ENCODE results near the gene KLRB1. TPM values are rescaled to one million over a fixed set of nuclear protein-coding genes. Genes with fewer than 3 reads are reported as not detected.
"Not testable (repeated sequence)": the region's sequence is repeated elsewhere in the genome, so short reads cannot be mapped to it uniquely, and the experiment has no call there.

KLRB1 gene
- total and polyA plus RNA-seq, 9 donors, result 0.23 to 0.95 (median 0.49) TPM

DNA sequence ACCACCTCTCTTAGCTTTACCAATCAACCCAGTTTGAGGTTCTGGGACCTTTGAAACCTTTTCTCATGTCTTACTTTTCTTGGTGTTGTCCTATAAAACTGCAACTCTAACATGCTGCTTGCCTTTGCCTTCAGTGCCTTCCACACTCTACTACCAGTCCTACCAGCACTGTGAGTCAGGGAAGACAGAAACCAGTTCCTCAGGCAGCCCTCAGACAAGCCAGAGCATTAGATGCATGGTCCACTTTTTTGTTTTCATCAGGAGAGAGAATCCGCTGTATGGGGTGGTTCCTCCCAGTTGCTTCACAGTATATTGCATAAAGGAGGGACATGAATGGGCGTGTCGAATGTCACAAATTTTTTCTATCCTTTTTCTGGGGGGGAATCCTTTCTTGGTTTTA, 17.3 kb upstream of the KLRB1 start:
- no CpG with 5 or more reads among the region's 3 CpGs for WGBS (ENCODE audit: insufficient coverage)

DNA sequence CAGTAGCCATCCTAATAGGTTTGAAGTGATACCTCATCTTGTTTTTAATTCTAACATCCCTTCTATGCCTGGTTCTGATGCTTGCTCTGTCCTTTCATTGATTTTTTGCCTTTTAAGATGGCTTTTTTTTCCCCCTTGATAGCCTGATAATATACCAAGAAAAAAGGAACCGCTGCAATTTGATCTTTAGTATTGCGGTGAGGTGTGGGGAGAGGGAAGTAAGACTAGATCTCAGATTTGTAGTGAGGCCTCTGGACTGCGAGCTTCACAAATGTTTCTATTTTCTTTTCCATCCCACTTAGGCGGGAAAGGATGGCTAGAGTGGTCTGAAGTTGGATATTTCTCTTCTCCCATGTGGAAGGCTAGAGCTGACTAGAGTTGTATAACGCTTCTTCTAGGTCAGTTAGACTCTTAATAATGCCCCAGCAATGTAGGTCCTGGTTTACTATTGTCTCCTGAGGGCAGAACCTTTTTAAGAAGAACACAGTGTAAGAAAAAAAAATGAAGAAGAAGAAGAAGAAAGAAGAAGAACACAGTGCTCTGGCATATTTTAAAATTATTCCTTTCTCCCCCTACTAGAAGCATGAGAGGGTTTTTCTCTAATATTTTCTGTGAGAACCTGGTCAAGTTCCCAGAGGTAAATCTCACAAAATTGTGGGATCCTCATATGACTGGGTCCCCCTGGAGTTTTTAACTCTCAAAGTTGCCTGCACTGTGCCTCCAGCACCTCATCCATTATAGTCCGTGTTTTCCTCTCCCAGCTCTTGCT, 11.9 kb upstream of the KLRB1 start:
- Histone ChIP-seq H3K9me3 (replicated peaks; ENCODE audit: control insufficient read depth, low read depth, low read length) (no peaks in the 10 kb centered on the region), H3K27ac (ENCODE audit: low read length) (no peak overlapping the region), H3K4me1 (ENCODE audit: control insufficient read depth, insufficient read depth, low read length) (no peaks in the 10 kb centered on the region), H3K4me3 (ENCODE audit: low read length) (no peak overlapping the region), H3K36me3 (ENCODE audit: control insufficient read depth, insufficient read depth, low read length) (no peaks in the 10 kb centered on the region), H3K27me3 (ENCODE audit: control insufficient read depth, insufficient read depth, low read length) (no peaks in the 10 kb centered on the region)
- DNase-seq, result no peak
- WGBS (ENCODE audit: insufficient coverage), result no CpG with 5 or more reads among the region's 6 CpGs

More for the DNA sequence above, 17.3 kb upstream of the KLRB1 start:
- DNase-seq, result no peak
- no peaks in the 10 kb centered on the region for H3K27me3 ChIP-seq (ENCODE audit: control insufficient read depth, insufficient read depth, low read length)
- H3K9me3 ChIP-seq (replicated peaks; ENCODE audit: control insufficient read depth, low read depth, low read length), result no peaks in the 10 kb centered on the region
- no peaks in the 10 kb centered on the region for H3K4me1 ChIP-seq (ENCODE audit: control insufficient read depth, insufficient read depth, low read length)
- no peak overlapping the region for H3K4me3 ChIP-seq (ENCODE audit: low read length)
- no peaks in the 10 kb centered on the region for H3K36me3 ChIP-seq (ENCODE audit: control insufficient read depth, insufficient read depth, low read length)
- H3K27ac ChIP-seq (ENCODE audit: low read length), result no peak overlapping the region

DNA sequence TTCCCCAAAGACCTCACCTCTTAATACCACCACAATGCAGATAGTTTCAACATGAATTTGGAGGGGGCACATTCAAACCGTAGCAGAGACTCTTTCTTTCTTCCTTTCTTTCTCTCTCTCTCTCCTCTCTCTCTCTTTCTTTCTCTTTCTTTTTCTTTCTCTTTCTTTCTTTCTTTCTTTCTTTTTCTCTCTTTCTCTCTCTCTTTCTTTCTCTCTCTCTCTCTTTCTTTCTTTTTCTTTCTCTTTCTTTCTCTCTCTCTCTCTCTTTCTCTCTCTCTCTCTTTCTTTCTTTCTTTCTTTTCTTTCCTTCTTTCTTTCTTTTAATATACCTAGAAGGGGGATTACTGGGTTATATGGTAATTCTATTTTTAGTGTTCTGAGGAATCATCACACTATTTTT, 11.2 kb upstream of the KLRB1 start:
- not testable (repeated sequence) for H3K36me3 ChIP-seq (ENCODE audit: control insufficient read depth, insufficient read depth, low read length); H3K27ac ChIP-seq (ENCODE audit: low read length); H3K4me1 ChIP-seq (ENCODE audit: control insufficient read depth, insufficient read depth, low read length); DNase-seq; H3K27me3 ChIP-seq (ENCODE audit: control insufficient read depth, insufficient read depth, low read length); H3K9me3 ChIP-seq (replicated peaks; ENCODE audit: control insufficient read depth, low read depth, low read length); H3K4me3 ChIP-seq (ENCODE audit: low read length)
- WGBS (ENCODE audit: insufficient coverage), result 100% methylated on average over 1 of the region's 1 CpG

DNA sequence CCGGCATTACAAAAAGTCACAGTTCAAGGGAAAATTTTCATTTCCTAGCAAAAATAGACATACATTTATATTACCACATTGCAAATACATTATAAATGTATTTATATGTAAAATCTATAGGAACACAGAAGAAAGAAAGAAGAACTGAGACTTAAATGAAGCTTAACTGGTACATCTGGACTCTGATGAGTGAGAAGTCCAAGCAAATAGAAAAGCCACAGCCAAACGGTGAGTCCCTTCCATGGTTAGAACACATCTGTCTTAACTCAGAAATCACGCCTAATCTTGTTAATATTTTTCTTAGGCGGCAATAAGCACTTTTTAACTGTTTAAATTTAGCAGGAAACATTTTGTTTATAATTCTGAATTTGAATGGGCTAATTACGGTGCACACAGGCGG, 9.4 kb upstream of the KLRB1 start:
- no peak overlapping the region for H3K27ac ChIP-seq (ENCODE audit: low read length)
- no peaks in the 10 kb centered on the region for H3K27me3 ChIP-seq (ENCODE audit: control insufficient read depth, insufficient read depth, low read length)

DNA sequence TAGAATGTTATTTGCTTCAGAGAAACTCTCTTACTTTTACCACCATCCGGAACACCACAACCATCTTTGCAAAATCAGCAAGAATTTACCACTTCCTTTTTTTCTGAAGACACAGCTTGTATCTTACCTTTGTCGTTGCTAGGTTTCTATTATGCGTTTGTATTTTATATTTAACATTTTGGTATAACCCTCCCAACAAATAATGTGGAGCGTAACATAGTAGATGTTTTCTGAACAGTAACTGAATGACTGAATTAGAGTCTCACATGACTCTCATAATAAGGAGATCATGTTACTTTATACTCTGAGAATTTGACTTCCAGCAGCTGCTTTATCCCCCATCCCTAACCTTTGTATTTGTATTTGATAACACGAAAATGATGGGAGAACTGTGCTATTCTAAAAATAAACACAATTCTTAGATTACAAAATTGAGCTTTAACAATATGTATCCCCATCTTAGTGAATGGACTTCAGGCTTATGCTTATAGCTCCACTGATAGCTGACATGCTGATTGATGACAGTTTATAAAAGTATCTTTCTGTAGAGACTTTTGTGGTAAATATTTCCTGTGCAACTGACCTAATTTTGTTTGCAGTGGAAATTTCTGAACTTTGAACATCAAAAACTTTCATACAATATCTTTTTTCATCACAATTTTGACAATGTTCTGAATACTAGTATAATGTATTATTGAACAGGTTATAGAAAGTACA, 7.9 kb upstream of the KLRB1 start:
- H3K9me3 ChIP-seq (replicated peaks; ENCODE audit: control insufficient read depth, low read depth, low read length), result no peaks in the 10 kb centered on the region
- no peaks in the 10 kb centered on the region for H3K27me3 ChIP-seq (ENCODE audit: control insufficient read depth, insufficient read depth, low read length)
- DNase-seq, result peak; percentile 15
- H3K4me3 ChIP-seq (ENCODE audit: low read length), result no peak overlapping the region
- H3K4me1 ChIP-seq (ENCODE audit: control insufficient read depth, insufficient read depth, low read length), result no peaks in the 10 kb centered on the region
- WGBS (ENCODE audit: insufficient coverage), result no CpG with 5 or more reads among the region's 5 CpGs
- no peak overlapping the region for H3K27ac ChIP-seq (ENCODE audit: low read length)
- H3K36me3 ChIP-seq (ENCODE audit: control insufficient read depth, insufficient read depth, low read length), result no peaks in the 10 kb centered on the region

More for the DNA sequence above, 9.4 kb upstream of the KLRB1 start:
- H3K4me1 ChIP-seq (ENCODE audit: control insufficient read depth, insufficient read depth, low read length), result no peaks in the 10 kb centered on the region
- no CpG with 5 or more reads among the region's 6 CpGs for WGBS (ENCODE audit: insufficient coverage)
- no peak for DNase-seq
- H3K9me3 ChIP-seq (replicated peaks; ENCODE audit: control insufficient read depth, low read depth, low read length), result no peaks in the 10 kb centered on the region
- no peaks in the 10 kb centered on the region for H3K36me3 ChIP-seq (ENCODE audit: control insufficient read depth, insufficient read depth, low read length)
- no peak overlapping the region for H3K4me3 ChIP-seq (ENCODE audit: low read length)

DNA sequence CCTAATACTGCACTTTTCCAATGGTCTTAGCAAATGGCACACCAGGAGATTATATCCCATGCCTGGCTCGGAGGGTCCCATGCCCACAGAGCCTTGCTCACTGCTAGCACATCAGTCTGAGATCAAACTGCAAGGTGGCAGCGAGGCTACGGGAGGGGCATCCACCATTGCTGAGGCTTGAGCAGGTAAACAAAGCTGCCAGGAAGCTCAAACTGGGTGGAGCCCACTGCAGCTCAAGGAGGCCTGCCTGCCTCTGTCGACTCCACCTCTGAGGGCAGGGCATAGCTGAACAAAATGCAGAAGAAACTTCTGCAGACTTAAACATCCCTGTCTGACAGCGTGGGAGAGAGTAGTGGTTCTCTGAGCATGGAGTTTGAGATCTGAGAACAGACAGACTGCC, 2.9 kb upstream of the KLRB1 start:
- DNase-seq; H3K36me3 ChIP-seq (ENCODE audit: control insufficient read depth, insufficient read depth, low read length); H3K9me3 ChIP-seq (replicated peaks; ENCODE audit: control insufficient read depth, low read depth, low read length); H3K4me1 ChIP-seq (ENCODE audit: control insufficient read depth, insufficient read depth, low read length); H3K27me3 ChIP-seq (ENCODE audit: control insufficient read depth, insufficient read depth, low read length); H3K27ac ChIP-seq (ENCODE audit: low read length); H3K4me3 ChIP-seq (ENCODE audit: low read length): not testable (repeated sequence)
- 90% methylated on average over 4 of the region's 5 CpGs for WGBS (ENCODE audit: insufficient coverage)

DNA sequence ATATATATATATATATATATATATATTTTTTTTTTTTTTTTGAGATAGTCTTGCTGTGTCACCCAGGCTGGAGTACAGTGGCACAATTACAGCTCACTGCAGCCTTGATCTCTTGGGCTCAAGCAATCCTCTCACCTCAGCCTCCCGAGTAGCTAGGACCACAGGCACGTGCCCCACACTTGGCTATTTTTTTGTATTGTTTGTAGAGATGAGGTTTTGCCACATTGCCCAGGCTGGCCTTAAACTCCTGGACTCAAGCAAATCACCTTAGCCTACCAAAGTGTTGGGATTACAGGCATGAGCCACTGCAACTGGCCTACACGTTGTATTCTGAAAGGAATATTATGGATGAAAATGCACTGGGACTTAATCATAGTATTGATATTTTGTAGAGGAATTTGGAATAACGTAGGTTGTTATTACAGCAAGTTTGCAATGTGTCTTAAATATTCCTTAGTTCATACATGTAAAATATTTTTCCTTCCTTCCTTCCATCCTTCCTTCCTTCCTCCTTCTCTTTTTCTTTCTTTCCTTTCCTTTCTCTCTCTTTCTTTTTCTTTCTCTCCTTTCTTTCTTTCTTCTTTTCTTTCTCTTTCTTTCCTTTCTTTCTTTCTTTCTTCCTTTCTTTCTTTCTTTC, 862 bp downstream of the KLRB1 start:
- no peaks in the 10 kb centered on the region for H3K9me3 ChIP-seq (replicated peaks; ENCODE audit: control insufficient read depth, low read depth, low read length)
- H3K36me3 ChIP-seq (ENCODE audit: control insufficient read depth, insufficient read depth, low read length), result no peaks in the 10 kb centered on the region
- no peak overlapping the region for H3K27ac ChIP-seq (ENCODE audit: low read length)
- no CpG with 5 or more reads among the region's 4 CpGs for WGBS (ENCODE audit: insufficient coverage)
- no peaks in the 10 kb centered on the region for H3K27me3 ChIP-seq (ENCODE audit: control insufficient read depth, insufficient read depth, low read length)
- no peak overlapping the region for H3K4me3 ChIP-seq (ENCODE audit: low read length)
- no peaks in the 10 kb centered on the region for H3K4me1 ChIP-seq (ENCODE audit: control insufficient read depth, insufficient read depth, low read length)
- DNase-seq, result no peak

DNA sequence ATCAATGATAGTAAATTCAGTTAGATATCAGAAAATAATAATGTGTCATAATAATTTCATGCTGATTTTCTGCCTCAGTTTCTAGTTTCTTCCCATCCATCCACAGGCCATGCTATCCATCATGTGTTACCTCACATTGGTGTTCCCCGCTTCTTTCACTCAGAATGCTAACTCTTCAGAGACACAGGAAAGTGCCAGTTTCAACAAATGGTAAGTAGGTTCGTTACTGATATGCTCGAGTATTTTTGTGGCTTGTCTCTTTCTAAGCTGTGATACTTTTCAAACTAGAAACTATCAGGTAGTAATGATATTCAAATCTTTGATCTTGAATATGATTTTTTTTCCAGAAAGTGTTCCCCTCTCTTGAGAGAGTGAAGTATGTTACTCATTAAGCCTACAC, 1.5 kb downstream of the KLRB1 start:
- no CpG with 5 or more reads among the region's 3 CpGs for WGBS (ENCODE audit: insufficient coverage)
- no peak overlapping the region for H3K27ac ChIP-seq (ENCODE audit: low read length)

DNA sequence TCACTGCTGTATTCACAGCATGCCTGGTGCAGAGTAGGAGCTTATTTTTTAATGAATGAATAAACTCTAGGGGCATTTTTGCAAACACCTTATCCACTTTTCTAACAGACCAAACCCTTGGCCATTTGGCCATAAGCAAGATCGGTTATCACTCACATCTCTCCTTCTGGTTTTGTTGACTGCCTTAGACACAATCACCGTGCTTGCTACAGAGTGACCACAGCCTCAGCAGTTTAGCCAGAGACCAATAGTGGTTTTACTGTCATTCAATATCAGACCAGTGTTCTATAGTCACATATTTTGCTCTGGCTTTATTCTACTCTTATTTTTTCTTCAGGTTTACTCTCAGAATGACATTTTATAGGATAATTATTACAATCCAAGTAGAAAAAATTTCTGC, 2.2 kb downstream of the KLRB1 start:
- no peak overlapping the region for H3K27ac ChIP-seq (ENCODE audit: low read length)
- no peaks in the 10 kb centered on the region for H3K9me3 ChIP-seq (replicated peaks; ENCODE audit: control insufficient read depth, low read depth, low read length)
- DNase-seq, result no peak
- no peaks in the 10 kb centered on the region for H3K4me1 ChIP-seq (ENCODE audit: control insufficient read depth, insufficient read depth, low read length)
- H3K27me3 ChIP-seq (ENCODE audit: control insufficient read depth, insufficient read depth, low read length), result no peaks in the 10 kb centered on the region
- WGBS (ENCODE audit: insufficient coverage), result 90% methylated on average over 1 of the region's 2 CpGs
- H3K36me3 ChIP-seq (ENCODE audit: control insufficient read depth, insufficient read depth, low read length), result no peaks in the 10 kb centered on the region
- no peak overlapping the region for H3K4me3 ChIP-seq (ENCODE audit: low read length)

More for the DNA sequence above, 1.5 kb downstream of the KLRB1 start:
- H3K4me3 ChIP-seq (ENCODE audit: low read length), result no peak overlapping the region
- no peaks in the 10 kb centered on the region for H3K4me1 ChIP-seq (ENCODE audit: control insufficient read depth, insufficient read depth, low read length)
- H3K9me3 ChIP-seq (replicated peaks; ENCODE audit: control insufficient read depth, low read depth, low read length), result no peaks in the 10 kb centered on the region
- DNase-seq, result no peak
- H3K27me3 ChIP-seq (ENCODE audit: control insufficient read depth, insufficient read depth, low read length), result no peaks in the 10 kb centered on the region
- no peaks in the 10 kb centered on the region for H3K36me3 ChIP-seq (ENCODE audit: control insufficient read depth, insufficient read depth, low read length)

DNA sequence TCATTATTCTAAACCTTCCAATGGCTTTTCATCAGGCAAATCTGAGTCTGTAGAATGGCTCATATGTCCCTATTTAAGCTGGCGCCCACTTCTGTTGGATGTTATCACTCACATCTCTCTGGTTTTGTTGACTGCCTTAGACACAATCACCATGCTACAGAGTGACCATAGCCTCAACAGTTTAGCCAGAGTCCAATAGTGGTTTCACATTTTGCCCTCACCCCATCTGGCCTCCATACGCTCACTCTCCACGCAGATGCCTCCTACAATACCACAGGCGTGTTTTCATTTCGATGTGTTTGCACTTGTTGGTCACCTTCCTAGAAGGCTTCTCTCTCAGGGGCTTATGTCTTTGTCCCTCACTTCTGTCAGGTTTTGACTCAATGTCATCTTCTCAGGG, 3.4 kb downstream of the KLRB1 start:
- no peaks in the 10 kb centered on the region for H3K9me3 ChIP-seq (replicated peaks; ENCODE audit: control insufficient read depth, low read depth, low read length)
- H3K27ac ChIP-seq (ENCODE audit: low read length), result no peak overlapping the region
- H3K4me1 ChIP-seq (ENCODE audit: control insufficient read depth, insufficient read depth, low read length), result no peaks in the 10 kb centered on the region
- no peaks in the 10 kb centered on the region for H3K36me3 ChIP-seq (ENCODE audit: control insufficient read depth, insufficient read depth, low read length)
- H3K27me3 ChIP-seq (ENCODE audit: control insufficient read depth, insufficient read depth, low read length), result no peaks in the 10 kb centered on the region
- no peak for DNase-seq
- no peak overlapping the region for H3K4me3 ChIP-seq (ENCODE audit: low read length)
- 95% methylated on average over 2 of the region's 5 CpGs for WGBS (ENCODE audit: insufficient coverage)
